T-helper 17 cell (primary cell): ENCODE results near the gene MYO7A. TPM values are rescaled to one million over a fixed set of nuclear protein-coding genes. Genes with fewer than 3 reads are reported as not detected.
A peak's percentile ranks its signal among the peaks of the same experiment; 100 is the strongest.

Experiments
- ATAC-seq: fragments of 150-1000 bp; cut with Tn5 transposase; 2 replicates; pipeline ENCODE4 v1.10.0; 2021; ENCODE audit warnings: mild to moderate bottlenecking, moderate library complexity
- DNase-seq, 3 donors: peaks; one replicate each; pipeline versions ENCODE4 v3.0.0 to v3.0.0-alpha.2; 2020 to 2021
- H3K9me3 ChIP-seq: one replicate; pipeline ENCODE4 v1.7.0; 2013; ENCODE audit warnings: low read length, mild to moderate bottlenecking; ENCODE audit not compliant: control insufficient read depth, poor library complexity, severe bottlenecking
- H3K27ac Mint-ChIP-seq: one replicate; pipeline ENCODE4 v1.8.0; 2022; ENCODE audit warnings: mild to moderate bottlenecking, moderate library complexity, mixed read lengths
- H3K27me3 Mint-ChIP-seq: one replicate; pipeline ENCODE4 v1.8.0; 2022; ENCODE audit warnings: mixed read lengths
- H3K36me3 Mint-ChIP-seq: one replicate; pipeline ENCODE4 v1.8.0; 2022; ENCODE audit warnings: low read depth, mixed read lengths
- H3K4me1 Mint-ChIP-seq: one replicate; pipeline ENCODE4 v1.8.0; 2022; ENCODE audit warnings: mild to moderate bottlenecking, mixed read lengths
- H3K4me3 Mint-ChIP-seq: one replicate; pipeline ENCODE4 v1.8.0; 2022; ENCODE audit warnings: mild to moderate bottlenecking, moderate library complexity, mixed read lengths
- total RNA-seq, 4 donors: library from RNA in 2 of 4; stranded (reverse) in 2 of 4; gene quantifications; one replicate each; pipeline ENCODE4 v1.2.3 and lab custom pipeline; 2022 to 2026

MYO7A gene
- total RNA-seq, 2 donors from 2014 or later = 0.57 to 1.7 TPM

- H3K27me3 Mint-ChIP-seq = peaks cover 18% of the 10 kb centered on the region
- DNase-seq = no peak
- peak overlapping the region; percentile 64 for H3K4me3 Mint-ChIP-seq
- peak overlapping the region; percentile 75 for H3K27ac Mint-ChIP-seq
- peaks cover 2% of the 10 kb centered on the region for H3K36me3 Mint-ChIP-seq
- ATAC-seq = no peak
- H3K4me1 Mint-ChIP-seq = peaks cover 32% of the 10 kb centered on the region
- no peaks in the 10 kb centered on the region for H3K9me3 ChIP-seq
Measured at GRCh38 chr11:77143405-77144020, 15.5 kb downstream of the MYO7A start.

DNA sequence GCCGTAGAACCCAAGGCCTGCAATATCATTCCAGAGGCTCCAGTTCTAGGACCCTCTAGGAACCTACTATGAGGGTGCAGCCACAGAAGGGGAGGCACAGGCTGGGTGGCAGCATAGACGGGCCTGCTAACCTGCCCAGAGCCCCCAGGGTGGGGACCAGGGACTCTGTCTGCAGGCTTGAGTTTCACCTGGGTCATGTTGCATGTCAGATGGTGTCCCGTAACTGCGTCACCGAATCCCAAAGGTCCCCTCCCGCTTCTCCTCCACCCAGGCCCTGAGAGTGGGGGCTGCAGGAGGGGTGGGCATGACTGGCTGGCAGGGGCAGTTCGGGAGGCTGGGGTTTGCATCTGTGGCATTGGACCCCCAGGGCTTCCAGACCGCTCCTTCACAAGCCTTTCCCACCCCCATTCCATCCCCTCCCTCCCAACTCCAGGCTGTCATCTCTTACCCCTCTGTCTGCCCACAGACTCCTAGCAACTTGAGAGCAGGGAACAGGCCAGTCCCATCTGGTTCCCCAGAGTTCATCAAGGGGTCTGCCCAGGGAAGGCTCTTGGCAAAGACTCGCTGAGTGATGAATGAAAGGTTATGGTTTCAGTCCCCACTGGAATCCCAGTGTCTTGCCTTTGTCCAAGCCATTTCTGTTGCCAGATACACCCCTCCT lies 16.3 kb downstream of the MYO7A start:
- peaks cover 37% of the 10 kb centered on the region for H3K4me1 Mint-ChIP-seq

DNA sequence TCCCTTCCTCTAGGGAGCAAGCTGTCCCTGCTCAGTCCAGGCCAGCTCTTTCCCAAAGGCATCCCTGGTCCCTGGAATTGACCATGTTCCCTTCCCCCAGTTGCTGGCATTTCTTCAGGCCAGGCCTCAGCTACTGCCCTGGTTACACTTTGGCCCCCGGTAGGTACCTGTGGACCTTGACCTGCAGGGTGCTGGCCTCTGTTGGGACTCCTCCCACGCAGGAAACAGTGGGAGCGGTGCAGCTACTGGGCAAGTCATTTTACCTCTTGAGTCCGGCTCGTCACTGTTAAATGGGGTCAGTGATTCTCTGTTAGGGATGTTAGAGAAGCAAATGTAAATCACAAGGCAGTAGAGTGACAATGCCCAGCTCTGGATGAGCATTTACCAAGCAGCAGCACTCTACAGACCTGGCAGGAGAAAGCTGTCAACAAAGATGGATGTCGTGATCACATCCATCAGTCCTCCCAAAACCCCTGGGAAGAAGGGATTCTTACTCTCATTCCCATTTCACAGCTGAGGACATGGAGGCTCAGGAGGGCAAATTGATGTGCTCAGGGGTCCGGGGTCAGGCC lies 16.9 kb downstream of the MYO7A start:
- H3K36me3 Mint-ChIP-seq = no peaks in the 10 kb centered on the region
- no peaks in the 10 kb centered on the region for H3K9me3 ChIP-seq

More for the DNA sequence above, 16.3 kb downstream of the MYO7A start:
- H3K9me3 ChIP-seq = no peaks in the 10 kb centered on the region
- peaks cover 2% of the 10 kb centered on the region for H3K36me3 Mint-ChIP-seq
- H3K27me3 Mint-ChIP-seq = peaks cover 9% of the 10 kb centered on the region
- H3K27ac Mint-ChIP-seq = no peak overlapping the region
- H3K4me3 Mint-ChIP-seq = no peak overlapping the region
- no peak for DNase-seq
- no peak for ATAC-seq

DNA sequence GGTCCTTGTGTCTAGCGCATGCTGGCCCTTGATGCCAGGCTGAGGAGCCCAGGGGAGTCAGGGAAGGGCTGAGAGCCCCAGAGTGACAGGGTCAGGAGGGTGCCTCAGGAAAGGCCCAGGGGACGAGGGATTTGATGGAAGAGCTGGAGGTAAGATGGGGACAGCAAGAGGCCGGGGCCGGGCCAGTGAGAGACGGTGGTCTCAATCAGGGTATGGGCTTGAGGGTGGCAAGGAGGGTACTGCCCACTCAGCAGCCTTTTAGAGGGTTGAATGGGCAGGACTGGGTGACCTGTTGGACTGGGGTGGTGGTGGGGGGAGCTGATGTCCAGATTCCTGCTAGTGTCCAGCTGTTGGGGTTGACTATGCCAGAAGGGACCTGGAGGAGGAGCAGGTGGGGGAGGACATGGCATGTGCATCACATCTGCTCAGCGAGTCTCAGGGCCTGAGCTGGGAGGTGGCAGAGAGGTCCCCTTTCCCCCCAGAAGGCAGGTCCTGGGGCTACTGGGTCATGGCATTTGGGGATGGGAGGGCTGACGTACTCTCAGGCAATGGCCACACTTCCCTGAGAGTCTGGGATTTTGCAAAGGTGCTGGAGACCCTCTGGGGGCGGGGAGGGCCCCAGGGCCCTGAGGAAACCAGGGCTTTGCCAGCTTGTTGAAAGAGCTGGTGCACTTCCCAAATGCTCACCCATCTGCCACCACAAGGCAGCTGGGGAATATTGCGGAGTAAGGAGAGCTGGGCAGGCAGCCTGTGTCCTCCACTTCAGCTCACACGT lies 18.4 kb downstream of the MYO7A start:
- Mint-ChIP-seq H3K36me3 (no peaks in the 10 kb centered on the region), H3K27me3 (no peaks in the 10 kb centered on the region), H3K27ac (peak overlapping the region; percentile 75), H3K4me1 (peaks cover 43% of the 10 kb centered on the region), H3K4me3 (no peak overlapping the region)
- ATAC-seq = no peak
- no peak for DNase-seq
- H3K9me3 ChIP-seq = no peaks in the 10 kb centered on the region

More for the DNA sequence above, 16.9 kb downstream of the MYO7A start:
- no peak overlapping the region for H3K27ac Mint-ChIP-seq
- DNase-seq = no peak
- H3K4me3 Mint-ChIP-seq = no peak overlapping the region
- ATAC-seq = no peak
- peaks cover 3% of the 10 kb centered on the region for H3K27me3 Mint-ChIP-seq
- H3K4me1 Mint-ChIP-seq = peaks cover 37% of the 10 kb centered on the region

- H3K27me3 Mint-ChIP-seq = no peaks in the 10 kb centered on the region
- DNase-seq (no peak), ATAC-seq (no peak)
- peak overlapping the region; percentile 75 for H3K27ac Mint-ChIP-seq
- peak overlapping the region; percentile 43 for H3K4me3 Mint-ChIP-seq
- H3K36me3 Mint-ChIP-seq = no peaks in the 10 kb centered on the region
- no peaks in the 10 kb centered on the region for H3K9me3 ChIP-seq
- peaks cover 43% of the 10 kb centered on the region for H3K4me1 Mint-ChIP-seq
Measured at GRCh38 chr11:77147036-77147315, 18.9 kb downstream of the MYO7A start.

- Mint-ChIP-seq H3K27ac (peak overlapping the region; percentile 75), H3K4me1 (peaks cover 44% of the 10 kb centered on the region), H3K4me3 (peak overlapping the region; percentile 73), H3K27me3 (no peaks in the 10 kb centered on the region), H3K36me3 (no peaks in the 10 kb centered on the region)
- DNase-seq (peak; percentile 20 to 44 (median 41)), ATAC-seq (peak; percentile 73)
- H3K9me3 ChIP-seq = no peaks in the 10 kb centered on the region
Measured at GRCh38 chr11:77147668-77148321, 19.7 kb downstream of the MYO7A start.

DNA sequence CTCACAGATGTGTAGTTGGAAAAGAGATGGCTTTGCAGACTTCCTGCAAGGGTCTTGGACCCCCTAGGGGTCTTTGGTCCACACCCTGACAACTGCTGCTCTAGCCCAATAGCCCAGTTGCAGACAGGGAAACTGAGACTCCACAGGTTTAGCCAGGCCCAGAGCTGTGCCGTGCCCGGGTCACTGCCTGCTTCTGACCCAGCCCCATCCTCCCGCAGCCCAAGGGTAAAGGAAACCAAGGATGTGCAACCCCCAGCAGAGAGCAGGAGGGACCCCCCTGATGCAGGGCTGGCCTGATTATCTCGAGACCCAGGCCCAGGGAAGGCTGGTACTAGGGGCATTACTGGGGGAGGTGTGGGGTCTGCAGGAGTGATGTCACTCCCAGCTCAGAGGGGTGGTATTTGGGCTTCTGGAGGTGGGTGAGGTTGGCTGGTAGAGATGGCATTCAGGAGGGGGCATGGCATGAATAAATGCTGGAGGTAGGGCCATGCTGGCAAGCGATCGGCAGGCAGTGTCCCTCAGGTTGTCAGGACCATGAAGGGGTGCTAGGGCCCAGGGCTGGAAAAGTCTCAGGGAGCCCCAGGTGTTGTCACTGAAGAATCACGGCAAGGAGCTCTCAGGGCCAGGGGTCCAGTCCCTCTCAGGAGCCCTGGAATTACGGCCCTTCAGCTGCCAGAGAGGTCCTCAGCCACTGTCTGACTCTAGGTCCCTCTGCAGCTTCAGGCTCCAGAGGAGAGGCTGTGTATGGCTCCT lies 21.1 kb downstream of the MYO7A start:
- peak overlapping the region; percentile 75 for H3K27ac Mint-ChIP-seq
- no peak for DNase-seq
- H3K4me3 Mint-ChIP-seq = no peak overlapping the region
- no peaks in the 10 kb centered on the region for H3K9me3 ChIP-seq
- H3K27me3 Mint-ChIP-seq = no peaks in the 10 kb centered on the region
- peaks cover 50% of the 10 kb centered on the region for H3K4me1 Mint-ChIP-seq
- H3K36me3 Mint-ChIP-seq = no peaks in the 10 kb centered on the region
- no peak for ATAC-seq

GRCh38 chr11:77149716-77150392 lies 21.8 kb downstream of the MYO7A start:
- DNase-seq (no peak), ATAC-seq (no peak)
- Mint-ChIP-seq H3K4me3 (no peak overlapping the region), H3K4me1 (peaks cover 55% of the 10 kb centered on the region), H3K36me3 (no peaks in the 10 kb centered on the region), H3K27me3 (no peaks in the 10 kb centered on the region), H3K27ac (peak overlapping the region; percentile 54)
- H3K9me3 ChIP-seq = no peaks in the 10 kb centered on the region

- Mint-ChIP-seq H3K27ac (peak overlapping the region; percentile 88), H3K4me3 (no peak overlapping the region)
- ATAC-seq = no peak
Measured at GRCh38 chr11:77150836-77151235, 22.8 kb downstream of the MYO7A start.

DNA sequence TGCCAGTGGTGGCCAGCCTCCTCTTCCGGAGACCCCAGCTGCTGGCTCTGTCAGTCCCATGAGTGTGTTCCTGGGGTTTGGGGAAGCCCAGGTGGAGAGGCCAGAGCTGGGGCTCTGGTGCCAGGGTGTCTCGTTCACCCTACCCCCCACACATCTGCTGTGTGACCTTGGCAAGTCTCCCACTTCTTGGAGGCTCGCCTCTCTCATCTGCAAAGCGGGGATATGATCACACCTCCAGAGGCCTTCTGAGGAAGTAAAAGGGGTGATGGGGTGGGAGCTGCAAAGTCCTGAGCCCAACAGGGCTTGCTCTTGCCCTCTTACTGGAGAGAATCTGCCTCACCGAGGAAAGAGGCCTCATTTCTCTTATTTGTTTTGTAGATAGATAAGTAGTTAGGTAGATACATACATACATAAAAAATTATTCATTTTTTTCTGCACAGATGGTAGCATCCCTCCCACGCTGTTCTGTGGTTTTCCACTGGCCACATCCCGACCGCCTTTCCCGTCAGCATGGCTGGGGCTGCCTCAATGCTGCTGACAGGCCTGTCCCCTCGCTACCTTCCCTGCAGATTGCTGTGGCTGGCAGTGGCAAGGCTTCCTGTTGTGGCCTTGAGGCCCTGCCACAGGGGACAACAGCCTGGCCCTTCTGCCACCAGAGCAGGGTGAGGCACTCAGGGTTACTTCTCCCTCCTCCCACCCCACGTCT lies 23.9 kb downstream of the MYO7A start:
- DNase-seq = peak in 2 of 3 donors; percentile 21 to 25
- peaks cover 54% of the 10 kb centered on the region for H3K4me1 Mint-ChIP-seq
- peak overlapping the region; percentile 88 for H3K27ac Mint-ChIP-seq
- H3K9me3 ChIP-seq = no peaks in the 10 kb centered on the region
- no peaks in the 10 kb centered on the region for H3K36me3 Mint-ChIP-seq
- ATAC-seq = peak; percentile 73
- H3K4me3 Mint-ChIP-seq = peak overlapping the region; percentile 73
- no peaks in the 10 kb centered on the region for H3K27me3 Mint-ChIP-seq

More at GRCh38 chr11:77150836-77151235, 22.8 kb downstream of the MYO7A start:
- no peaks in the 10 kb centered on the region for H3K27me3 Mint-ChIP-seq
- no peaks in the 10 kb centered on the region for H3K9me3 ChIP-seq
- no peak for DNase-seq
- no peaks in the 10 kb centered on the region for H3K36me3 Mint-ChIP-seq
- peaks cover 56% of the 10 kb centered on the region for H3K4me1 Mint-ChIP-seq

- no peaks in the 10 kb centered on the region for H3K9me3 ChIP-seq
- H3K36me3 Mint-ChIP-seq = no peaks in the 10 kb centered on the region
- H3K4me3 Mint-ChIP-seq = peak overlapping the region; percentile 75
- peaks cover 50% of the 10 kb centered on the region for H3K4me1 Mint-ChIP-seq
- ATAC-seq (no peak), DNase-seq (no peak)
- H3K27ac Mint-ChIP-seq = peak overlapping the region; percentile 88
- no peaks in the 10 kb centered on the region for H3K27me3 Mint-ChIP-seq
Measured at GRCh38 chr11:77152846-77153245, 24.8 kb downstream of the MYO7A start.
